Measurements from ENCODE around the gene NR2C1.

Gene NR2C1

GRCh38 chr12:95003213-95003920 lies 70.1 kb downstream of the NR2C1 start, which contains the start of gene NDUFA12 (continued):
- 0 out of 2 replicates have a peak, but pooled peaks have one; percentile 37 for TF ChIP-seq PRDM4 (tag by site-specific recombination; IDR thresholded peaks at IDR 0.05)
- peak; percentile 75 for TF ChIP-seq SP7 (tag by site-specific recombination; IDR thresholded peaks at IDR 0.05)
- TF ChIP-seq, protein P1, sequence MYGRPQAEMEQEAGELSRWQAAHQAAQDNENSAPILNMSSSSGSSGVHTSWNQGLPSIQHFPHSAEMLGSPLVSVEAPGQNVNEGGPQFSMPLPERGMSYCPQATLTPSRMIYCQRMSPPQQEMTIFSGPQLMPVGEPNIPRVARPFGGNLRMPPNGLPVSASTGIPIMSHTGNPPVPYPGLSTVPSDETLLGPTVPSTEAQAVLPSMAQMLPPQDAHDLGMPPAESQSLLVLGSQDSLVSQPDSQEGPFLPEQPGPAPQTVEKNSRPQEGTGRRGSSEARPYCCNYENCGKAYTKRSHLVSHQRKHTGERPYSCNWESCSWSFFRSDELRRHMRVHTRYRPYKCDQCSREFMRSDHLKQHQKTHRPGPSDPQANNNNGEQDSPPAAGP (tag by site-specific recombination; IDR thresholded peaks at IDR 0.05): 0 out of 2 replicates have a peak, but pooled peaks have one; percentile 46
- peak; percentile 55 for TF ChIP-seq ZNF660 (tag by site-specific recombination; IDR thresholded peaks at IDR 0.05)
- peak; percentile 53; the same call in 1 of the 2 replicates for TF ChIP-seq ZEB2 (tag by site-specific recombination; IDR thresholded peaks at IDR 0.05)
- peak; percentile 79; the same call in 1 of the 2 replicates for TF ChIP-seq ZXDB (tag by site-specific recombination; IDR thresholded peaks at IDR 0.05)
- peak; percentile 84; the same call in 1 of the 2 replicates for TF ChIP-seq ZNF501 (tag by site-specific recombination; IDR thresholded peaks at IDR 0.05)
- TF ChIP-seq ZNF23 (tag by site-specific recombination; IDR thresholded peaks at IDR 0.05; ENCODE audit: borderline replicate concordance): no peak
- no peak for TF ChIP-seq ZNF785 (tag by site-specific recombination; IDR thresholded peaks at IDR 0.05)
- peak; percentile 69 for TF ChIP-seq SP2 (tag by site-specific recombination; IDR thresholded peaks at IDR 0.05)
- peak; percentile 67; the same call in 1 of the 2 replicates for TF ChIP-seq KLF8 (tag by site-specific recombination; IDR thresholded peaks at IDR 0.05)
- peak; percentile 37; the same call in 1 of the 2 replicates for TF ChIP-seq ZNF394 (tag by site-specific recombination; IDR thresholded peaks at IDR 0.05; ENCODE audit: borderline replicate concordance)
- 0 out of 2 replicates have a peak, but pooled peaks have one; percentile 29 for TF ChIP-seq ZNF362 (tag by site-specific recombination; IDR thresholded peaks at IDR 0.05)
- no peak for TF ChIP-seq ZNF777 (tag by site-specific recombination; IDR thresholded peaks at IDR 0.05; ENCODE audit: borderline replicate concordance)
- peak; percentile 76 for TF ChIP-seq KLF16 (tag by site-specific recombination; IDR thresholded peaks at IDR 0.05)
- no peak for TF ChIP-seq ZNF747 (tag by site-specific recombination; IDR thresholded peaks at IDR 0.05)
- TF ChIP-seq ZBTB8A (tag by site-specific recombination; IDR thresholded peaks at IDR 0.05): 0 out of 2 replicates have a peak, but pooled peaks have one; percentile 19
- no peak for TF ChIP-seq GFI1B (tag by site-specific recombination; IDR thresholded peaks at IDR 0.05)
- no peak for TF ChIP-seq ZFP41 (tag by site-specific recombination; IDR thresholded peaks at IDR 0.05; ENCODE audit: borderline replicate concordance)
- TF ChIP-seq KLF1 (tag by site-specific recombination; IDR thresholded peaks at IDR 0.05): peak; percentile 81
- no peak; the same call in 1 of the 2 replicates for TF ChIP-seq GLI4 (tag by site-specific recombination; IDR thresholded peaks at IDR 0.05)
- no peak for TF ChIP-seq ZSCAN5A (tag by site-specific recombination; IDR thresholded peaks at IDR 0.05)
- TF ChIP-seq PRDM2 (tag by site-specific recombination; IDR thresholded peaks at IDR 0.05; ENCODE audit: borderline replicate concordance): no peak
- TF ChIP-seq, protein P2, sequence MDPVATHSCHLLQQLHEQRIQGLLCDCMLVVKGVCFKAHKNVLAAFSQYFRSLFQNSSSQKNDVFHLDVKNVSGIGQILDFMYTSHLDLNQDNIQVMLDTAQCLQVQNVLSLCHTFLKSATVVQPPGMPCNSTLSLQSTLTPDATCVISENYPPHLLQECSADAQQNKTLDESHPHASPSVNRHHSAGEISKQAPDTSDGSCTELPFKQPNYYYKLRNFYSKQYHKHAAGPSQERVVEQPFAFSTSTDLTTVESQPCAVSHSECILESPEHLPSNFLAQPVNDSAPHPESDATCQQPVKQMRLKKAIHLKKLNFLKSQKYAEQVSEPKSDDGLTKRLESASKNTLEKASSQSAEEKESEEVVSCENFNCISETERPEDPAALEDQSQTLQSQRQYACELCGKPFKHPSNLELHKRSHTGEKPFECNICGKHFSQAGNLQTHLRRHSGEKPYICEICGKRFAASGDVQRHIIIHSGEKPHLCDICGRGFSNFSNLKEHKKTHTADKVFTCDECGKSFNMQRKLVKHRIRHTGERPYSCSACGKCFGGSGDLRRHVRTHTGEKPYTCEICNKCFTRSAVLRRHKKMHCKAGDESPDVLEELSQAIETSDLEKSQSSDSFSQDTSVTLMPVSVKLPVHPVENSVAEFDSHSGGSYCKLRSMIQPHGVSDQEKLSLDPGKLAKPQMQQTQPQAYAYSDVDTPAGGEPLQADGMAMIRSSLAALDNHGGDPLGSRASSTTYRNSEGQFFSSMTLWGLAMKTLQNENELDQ (tag by site-specific recombination; IDR thresholded peaks at IDR 0.05; ENCODE audit: low read depth): no peak
- TF ChIP-seq KLF9 (tag by site-specific recombination; IDR thresholded peaks at IDR 0.05; ENCODE audit: low read depth): peak; percentile 81

Data from HEK293 (cell line).